SJSA1 (cell line): ENCODE measurements around the gene HLA-DOA. TPM values are rescaled to one million over a fixed set of nuclear protein-coding genes. Genes with fewer than 3 reads are reported as not detected.

ENCODE experiments used
- DNase-seq, 2 experiments: peaks; one replicate each; pipeline ENCODE4 v3.0.0-alpha.2; 2015 to 2020; ENCODE audit warnings: low spot score in 2 of 2, low read depth in 1 of 2
- H3K27ac ChIP-seq: fragments of 250-450 bp; sonication (Bioruptor Pico); 2 replicates; pipeline ENCODE4 v1.5.1; 2020; ENCODE audit warnings: mild to moderate bottlenecking, moderate library complexity
- H3K27me3 ChIP-seq: fragments of 250-450 bp; sonication (Bioruptor Pico); replicated peaks from 2 replicates; pipeline ENCODE4 v1.5.1; 2020; ENCODE audit warnings: mild to moderate bottlenecking, moderate library complexity
- H3K36me3 ChIP-seq: fragments of 250-450 bp; sonication (Bioruptor Pico); 2 replicates; pipeline ENCODE4 v1.5.1; 2020; ENCODE audit warnings: mild to moderate bottlenecking
- H3K4me1 ChIP-seq: fragments of 250-450 bp; sonication (Bioruptor Pico); replicated peaks from 2 replicates; pipeline ENCODE4 v1.6.1; 2021; ENCODE audit warnings: mild to moderate bottlenecking
- H3K4me3 ChIP-seq: fragments of 250-450 bp; sonication (Bioruptor Pico); 2 replicates; pipeline ENCODE4 v1.5.1; 2020; ENCODE audit warnings: mild to moderate bottlenecking
- H3K9me3 ChIP-seq: fragments of 250-450 bp; sonication (Bioruptor Pico); replicated peaks from 2 replicates; pipeline ENCODE4 v1.5.1; 2020; ENCODE audit warnings: mild to moderate bottlenecking
- total RNA-seq: library from RNA; depleted of rRNA; stranded (reverse); fragments of >200 nt; shearing (Covaris generic); gene quantifications from 2 replicates; pipeline ENCODE4 v1.2.3, GENCODE V29; 2014

HLA-DOA gene
- total RNA-seq, 1 experiment from 2014 or later: not detected

- no peak overlapping the region for H3K4me3 ChIP-seq
- no peaks in the 10 kb centered on the region for H3K9me3 ChIP-seq
- peaks cover 8% of the 10 kb centered on the region for H3K4me1 ChIP-seq
- no peaks in the 10 kb centered on the region for H3K27me3 ChIP-seq
- H3K27ac ChIP-seq: no peak overlapping the region
- no peak for DNase-seq
- peaks cover 85% of the 10 kb centered on the region for H3K36me3 ChIP-seq
These were observed 29.5 kb downstream of the HLA-DOA start for GRCh38 chr6:32979720-32980487.

- no peak overlapping the region for H3K27ac ChIP-seq
- no peak for DNase-seq
These were observed 31.5 kb downstream of the HLA-DOA start for GRCh38 chr6:32977953-32978324.

GRCh38 chr6:32977272-32977952, 32.0 kb downstream of the HLA-DOA start:
- Histone ChIP-seq H3K27me3 (no peaks in the 10 kb centered on the region), H3K4me1 (peaks cover 8% of the 10 kb centered on the region), H3K4me3 (no peak overlapping the region), H3K27ac (no peak overlapping the region), H3K36me3 (peaks cover 100% of the 10 kb centered on the region), H3K9me3 (no peaks in the 10 kb centered on the region)
- DNase-seq: no peak

More at GRCh38 chr6:32977953-32978324, 31.5 kb downstream of the HLA-DOA start:
- Histone ChIP-seq H3K4me1 (peaks cover 8% of the 10 kb centered on the region), H3K36me3 (peaks cover 100% of the 10 kb centered on the region), H3K4me3 (no peak overlapping the region), H3K27me3 (no peaks in the 10 kb centered on the region), H3K9me3 (no peaks in the 10 kb centered on the region)

GRCh38 chr6:32976334-32977069, 32.9 kb downstream of the HLA-DOA start:
- no peak for DNase-seq
- no peaks in the 10 kb centered on the region for H3K27me3 ChIP-seq
- H3K4me3 ChIP-seq: no peak overlapping the region
- H3K36me3 ChIP-seq: peaks cover 95% of the 10 kb centered on the region
- peaks cover 10% of the 10 kb centered on the region for H3K4me1 ChIP-seq
- no peak overlapping the region for H3K27ac ChIP-seq
- H3K9me3 ChIP-seq: no peaks in the 10 kb centered on the region

GRCh38 chr6:32975886-32976285, 33.5 kb downstream of the HLA-DOA start:
- no peak for DNase-seq
- no peaks in the 10 kb centered on the region for H3K27me3 ChIP-seq
- H3K36me3 ChIP-seq: peaks cover 95% of the 10 kb centered on the region
- H3K9me3 ChIP-seq: no peaks in the 10 kb centered on the region
- H3K27ac ChIP-seq: no peak overlapping the region
- H3K4me1 ChIP-seq: peaks cover 15% of the 10 kb centered on the region
- no peak overlapping the region for H3K4me3 ChIP-seq

- DNase-seq: peak in 1 of 2 experiments; percentile 20
- Histone ChIP-seq H3K27ac (no peak overlapping the region), H3K4me1 (peaks cover 19% of the 10 kb centered on the region), H3K4me3 (peak overlapping the region; percentile 57), H3K27me3 (no peaks in the 10 kb centered on the region), H3K9me3 (no peaks in the 10 kb centered on the region), H3K36me3 (peaks cover 87% of the 10 kb centered on the region)
These were observed 34.7 kb downstream of the HLA-DOA start for GRCh38 chr6:32974541-32975308.

- no peak overlapping the region for H3K27ac ChIP-seq
- peaks cover 85% of the 10 kb centered on the region for H3K36me3 ChIP-seq
- peaks cover 24% of the 10 kb centered on the region for H3K4me1 ChIP-seq
- no peaks in the 10 kb centered on the region for H3K27me3 ChIP-seq
- H3K9me3 ChIP-seq: no peaks in the 10 kb centered on the region
- DNase-seq: peak in 1 of 2 experiments; percentile 40
- H3K4me3 ChIP-seq: peak overlapping the region; percentile 57
These were observed 35.4 kb downstream of the HLA-DOA start for GRCh38 chr6:32974016-32974333.

GRCh38 chr6:32973144-32974015, 36.0 kb downstream of the HLA-DOA start:
- Histone ChIP-seq H3K27me3 (no peaks in the 10 kb centered on the region), H3K27ac (no peak overlapping the region), H3K4me3 (peak overlapping the region; percentile 57), H3K36me3 (peaks cover 79% of the 10 kb centered on the region), H3K9me3 (no peaks in the 10 kb centered on the region), H3K4me1 (peaks cover 24% of the 10 kb centered on the region)
- peak; percentile 56 to 57 for DNase-seq

GRCh38 chr6:32972353-32973143, 36.8 kb downstream of the HLA-DOA start:
- no peaks in the 10 kb centered on the region for H3K9me3 ChIP-seq
- DNase-seq: peak in 1 of 2 experiments; percentile 45
- H3K27me3 ChIP-seq: no peaks in the 10 kb centered on the region
- H3K36me3 ChIP-seq: peaks cover 71% of the 10 kb centered on the region
- peaks cover 30% of the 10 kb centered on the region for H3K4me1 ChIP-seq
- H3K4me3 ChIP-seq: peak overlapping the region; percentile 57
- peak overlapping the region; percentile 5; the same call in 1 of the 2 replicates for H3K27ac ChIP-seq

- H3K36me3 ChIP-seq: peaks cover 63% of the 10 kb centered on the region
- peak; percentile 99 to 100 for DNase-seq
- H3K27me3 ChIP-seq: no peaks in the 10 kb centered on the region
- peak overlapping the region; percentile 99 for H3K27ac ChIP-seq
- H3K4me1 ChIP-seq: peaks cover 34% of the 10 kb centered on the region
- no peaks in the 10 kb centered on the region for H3K9me3 ChIP-seq
- peak overlapping the region; percentile 57 for H3K4me3 ChIP-seq
These were observed 37.6 kb downstream of the HLA-DOA start for GRCh38 chr6:32971581-32972352.

- Histone ChIP-seq H3K9me3 (no peaks in the 10 kb centered on the region), H3K4me3 (peak overlapping the region; percentile 57), H3K27ac (peak overlapping the region; percentile 99), H3K36me3 (peaks cover 58% of the 10 kb centered on the region), H3K4me1 (peaks cover 34% of the 10 kb centered on the region), H3K27me3 (no peaks in the 10 kb centered on the region)
- no peak for DNase-seq
These were observed 38.2 kb downstream of the HLA-DOA start for GRCh38 chr6:32971242-32971580.
